ENCODE results near the gene OSBPL2.

OSBPL2 gene

DNA sequence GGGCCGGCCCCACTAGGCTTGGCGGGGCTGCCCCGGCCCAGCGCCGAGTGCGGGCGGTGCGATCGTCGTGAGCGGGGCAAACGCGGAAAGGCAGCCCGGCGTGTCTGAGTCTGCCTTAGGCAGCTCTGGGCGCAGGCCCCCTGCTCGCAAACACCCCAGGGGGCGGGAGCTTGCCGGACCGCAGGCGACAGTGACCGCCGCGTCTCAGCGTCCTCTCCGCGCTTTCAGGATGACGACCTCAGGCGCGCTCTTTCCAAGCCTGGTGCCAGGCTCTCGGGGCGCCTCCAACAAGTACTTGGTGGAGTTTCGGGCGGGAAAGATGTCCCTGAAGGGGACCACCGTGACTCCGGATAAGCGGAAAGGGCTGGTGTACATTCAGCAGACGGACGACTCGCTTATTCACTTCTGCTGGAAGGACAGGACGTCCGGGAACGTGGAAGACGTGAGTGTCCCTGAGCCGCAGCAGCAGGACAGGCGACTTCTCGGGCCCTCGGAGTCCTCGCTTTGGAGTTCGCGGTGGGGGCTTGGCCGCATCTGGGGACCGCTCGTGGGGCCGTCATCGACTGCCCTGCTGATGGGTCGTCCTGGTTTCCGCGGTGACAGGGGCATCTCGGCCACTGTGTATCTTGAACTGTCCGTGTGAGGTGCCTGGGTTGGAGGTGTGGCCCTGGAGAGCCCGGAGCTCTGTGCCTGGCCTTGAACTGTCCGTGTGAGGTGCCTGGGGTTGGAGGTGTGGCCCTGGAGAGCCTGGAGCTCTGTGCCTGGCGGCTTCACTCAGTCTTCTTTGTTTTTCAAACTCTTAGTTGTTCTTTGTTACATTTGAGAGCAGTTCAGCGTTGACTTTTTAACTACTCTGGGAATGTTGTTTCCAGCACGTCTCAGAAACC lies 65.3 kb downstream of the OSBPL2 start:
- DNase-seq = peak; percentile 30

GRCh38 chr20:62304331-62305148 lies 66.2 kb downstream of the OSBPL2 start:
- no peak for DNase-seq

DNA sequence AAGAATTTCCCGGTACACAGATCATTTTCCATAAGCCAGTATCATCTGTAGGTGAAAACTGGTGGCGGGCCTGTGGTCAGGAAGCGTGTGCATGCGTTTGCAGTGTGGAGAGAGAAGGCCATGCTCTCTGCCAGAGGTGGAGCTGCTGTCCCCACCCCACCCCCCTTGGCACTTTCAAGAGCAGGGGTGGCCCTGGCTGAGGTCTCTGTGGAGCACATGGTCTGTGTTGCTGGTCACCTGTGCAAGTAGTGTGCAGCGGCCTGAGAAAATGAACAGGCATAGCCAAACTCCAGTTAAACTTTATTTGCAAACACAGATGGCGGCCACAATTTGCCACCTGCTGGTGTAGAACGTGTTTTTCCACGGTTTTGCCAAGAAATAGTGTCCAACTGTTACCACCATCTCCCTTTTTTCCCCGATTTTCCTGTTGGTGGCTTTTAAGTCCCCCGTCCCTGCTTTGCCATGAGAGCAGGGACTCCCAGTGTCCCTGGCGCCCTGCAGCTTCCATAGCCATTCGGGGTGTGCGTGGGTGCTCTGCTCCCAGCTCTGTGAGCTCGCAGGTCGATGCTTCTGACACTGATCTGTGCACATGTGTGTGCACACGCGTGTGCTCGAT lies 66.9 kb downstream of the OSBPL2 start:
- no peak for DNase-seq

GRCh38 chr20:62305765-62306413 lies 67.6 kb downstream of the OSBPL2 start:
- no peak for DNase-seq

DNA sequence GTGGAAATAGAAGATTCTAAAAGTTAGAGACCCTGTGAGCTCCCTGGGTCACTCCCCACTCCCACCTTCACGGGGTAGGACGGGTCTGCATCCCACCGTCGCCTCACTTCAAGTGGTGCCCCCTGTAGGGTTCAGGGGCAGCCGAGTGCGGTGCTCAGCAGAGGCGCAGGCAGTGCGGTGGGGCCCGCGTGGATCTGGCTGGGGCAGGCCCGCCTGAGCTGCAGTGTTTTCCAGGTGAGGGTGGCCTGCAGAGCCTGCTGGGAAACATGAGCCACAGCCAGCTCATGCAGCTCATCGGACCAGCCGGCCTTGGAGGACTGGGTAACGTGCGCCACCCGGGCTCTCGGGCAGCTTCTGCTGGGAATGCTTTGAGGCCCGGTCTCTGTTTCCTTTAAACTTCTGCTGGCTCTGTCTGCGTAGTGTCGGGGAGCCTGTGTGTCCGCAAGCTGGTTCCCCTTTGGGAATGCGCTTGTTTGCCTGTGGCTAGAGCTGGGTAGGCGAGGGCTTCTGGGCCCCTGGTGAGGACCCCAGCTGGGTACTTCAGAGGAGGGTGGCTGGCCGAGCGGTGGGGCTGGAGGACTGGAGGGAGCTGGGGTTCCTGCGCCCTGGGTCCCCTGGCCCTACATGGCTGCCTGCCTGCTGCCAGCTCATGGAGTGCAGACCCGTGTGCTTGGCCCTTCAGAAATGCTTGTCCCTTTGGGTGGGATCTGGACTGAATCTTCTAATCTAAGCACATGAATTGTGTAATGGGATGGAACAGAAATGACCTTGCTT lies 68.3 kb downstream of the OSBPL2 start:
- no peak for DNase-seq

- no peak for DNase-seq
Measured at GRCh38 chr20:62307226-62308101, 69.1 kb downstream of the OSBPL2 start.

- DNase-seq = no peak
Measured at GRCh38 chr20:62308102-62308822, 69.9 kb downstream of the OSBPL2 start.

DNA sequence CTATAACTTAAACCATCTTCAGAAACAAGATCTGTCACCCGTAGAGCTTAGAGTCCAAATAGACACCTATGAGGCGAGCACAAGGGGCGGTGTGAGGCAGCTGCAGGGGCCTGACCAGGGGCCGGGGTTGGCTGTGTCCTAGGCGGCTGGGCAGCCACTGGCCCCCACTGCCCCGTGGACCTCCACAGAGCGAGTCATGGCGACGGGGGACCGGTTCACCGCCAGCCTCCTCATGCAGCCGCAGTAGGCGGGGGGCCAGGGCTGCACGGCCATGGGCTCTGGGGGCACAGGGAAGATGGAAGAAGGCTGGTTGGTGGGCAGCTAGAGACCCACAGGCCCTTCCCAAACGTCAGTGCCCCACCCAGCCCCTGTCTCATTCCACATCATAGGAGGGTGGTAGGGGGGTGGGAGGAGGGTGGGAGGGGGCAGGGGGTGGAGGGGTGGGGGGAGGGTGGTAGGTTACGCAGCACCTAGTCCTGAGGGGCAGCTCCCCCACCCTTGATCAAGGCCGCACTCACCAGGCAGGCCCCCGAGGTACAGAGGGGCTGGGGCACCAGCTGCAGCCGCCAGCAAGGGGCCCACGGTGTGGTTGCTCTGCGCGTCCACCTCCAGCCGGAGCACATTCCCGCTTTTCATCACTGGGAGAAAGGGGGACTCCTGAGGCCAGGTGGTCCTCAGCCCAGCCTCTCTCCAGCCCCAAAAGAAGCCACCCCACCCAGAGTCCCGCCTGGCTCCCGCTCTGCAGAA lies 71.0 kb downstream of the OSBPL2 start:
- no peak for DNase-seq

DNA sequence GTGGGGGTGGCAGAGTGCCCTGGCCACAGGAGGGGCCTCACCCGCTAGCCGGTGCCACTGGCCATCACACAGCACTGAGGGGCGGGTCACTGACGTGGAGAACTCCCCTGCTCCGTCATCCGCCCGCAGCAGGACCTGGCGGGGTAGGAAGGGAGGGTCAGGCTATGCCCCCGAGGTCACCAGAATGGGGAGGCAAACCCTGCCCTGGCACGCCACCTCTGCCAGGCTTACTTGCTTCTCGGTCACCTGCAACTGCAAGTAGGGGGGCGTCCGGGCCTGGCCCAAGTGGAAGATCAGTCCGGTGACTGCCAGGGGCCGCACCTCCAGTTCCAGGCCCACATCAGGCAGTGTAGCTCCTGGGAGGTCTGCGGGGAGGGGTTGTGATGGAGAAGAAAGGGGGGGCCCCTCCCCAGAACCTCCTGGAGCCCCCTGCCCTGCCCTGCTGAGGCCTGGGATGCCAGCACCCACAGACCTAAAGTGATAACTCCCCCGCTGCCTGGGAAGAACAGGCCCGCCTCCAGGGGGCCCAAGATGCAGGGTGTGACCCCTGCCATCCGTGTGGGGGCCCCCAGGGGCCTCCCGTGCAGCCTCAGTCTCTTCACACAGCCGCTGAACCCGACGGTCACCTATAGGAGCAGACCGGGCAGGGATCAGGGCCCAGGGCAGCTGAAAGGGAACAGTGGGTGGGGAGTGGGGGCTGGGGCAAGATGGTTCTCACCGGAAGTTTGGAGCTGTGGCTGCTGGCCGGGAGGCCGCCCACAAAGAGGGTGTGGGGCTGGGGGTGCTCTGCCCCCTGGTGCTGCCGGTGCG lies 71.8 kb downstream of the OSBPL2 start:
- DNase-seq = no peak

DNA sequence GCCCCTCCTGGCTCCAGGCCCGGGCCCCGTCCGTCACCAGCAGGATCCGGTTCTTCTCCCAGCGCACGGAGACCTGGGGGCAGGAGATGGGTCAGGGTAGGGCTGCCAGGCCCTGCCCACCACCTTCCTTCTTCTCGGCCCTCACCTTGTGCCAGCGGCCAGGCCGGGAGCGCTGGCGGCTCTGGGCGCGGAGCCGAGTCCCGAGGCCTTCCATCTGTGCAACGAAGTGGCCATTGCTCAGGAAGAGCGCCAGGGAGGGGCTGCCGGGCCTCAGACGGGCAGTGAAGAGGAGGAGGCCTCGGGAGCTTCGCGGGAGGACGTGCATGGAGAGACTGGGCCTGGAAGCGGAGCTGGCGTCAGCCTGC lies 72.4 kb downstream of the OSBPL2 start:
- DNase-seq = no peak

- no peak for DNase-seq
Measured at GRCh38 chr20:62311150-62311549, 72.8 kb downstream of the OSBPL2 start.

GRCh38 chr20:62311832-62312661 lies 73.7 kb downstream of the OSBPL2 start:
- no peak for DNase-seq

DNA sequence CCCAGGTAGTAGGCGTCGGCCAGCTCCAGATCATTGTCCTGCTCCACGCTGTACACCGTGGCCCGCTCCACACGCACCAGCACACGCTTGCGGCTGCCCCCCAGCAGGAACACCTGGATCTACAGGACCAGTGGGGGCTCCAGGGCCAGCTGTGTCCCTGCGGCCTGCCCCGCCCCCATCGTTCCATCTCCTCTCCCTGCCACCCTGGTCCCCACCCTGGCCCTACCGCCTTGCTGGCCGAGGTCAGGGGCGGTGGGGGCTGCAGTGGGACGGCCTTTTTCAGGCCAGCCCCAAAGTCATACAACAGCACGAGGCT lies 74.3 kb downstream of the OSBPL2 start:
- no peak for DNase-seq

DNA sequence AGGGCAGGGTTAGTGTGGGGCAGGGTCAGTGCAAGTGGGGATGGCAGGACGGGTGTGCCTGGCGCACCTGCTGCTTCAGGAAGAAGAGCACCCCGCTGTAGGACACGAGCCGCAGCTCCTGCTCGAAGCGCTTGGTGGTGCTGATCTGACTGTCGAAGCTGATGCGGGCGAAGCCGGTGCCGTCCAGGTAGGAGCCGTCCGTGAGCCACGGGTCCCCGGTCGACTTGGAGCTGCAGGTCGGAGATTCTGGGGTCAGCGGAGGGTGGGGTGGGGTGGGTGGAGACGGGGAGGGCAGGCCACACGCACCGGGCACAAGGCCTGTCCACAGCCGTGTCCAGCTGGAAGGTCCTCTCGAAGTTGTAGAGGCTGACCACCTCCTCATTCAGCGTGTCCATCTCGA lies 74.7 kb downstream of the OSBPL2 start:
- no peak for DNase-seq

- DNase-seq = no peak
Measured at GRCh38 chr20:62313460-62314338, 75.4 kb downstream of the OSBPL2 start.

- no peak for DNase-seq
Measured at GRCh38 chr20:62314339-62314638, 76.0 kb downstream of the OSBPL2 start.

DNA sequence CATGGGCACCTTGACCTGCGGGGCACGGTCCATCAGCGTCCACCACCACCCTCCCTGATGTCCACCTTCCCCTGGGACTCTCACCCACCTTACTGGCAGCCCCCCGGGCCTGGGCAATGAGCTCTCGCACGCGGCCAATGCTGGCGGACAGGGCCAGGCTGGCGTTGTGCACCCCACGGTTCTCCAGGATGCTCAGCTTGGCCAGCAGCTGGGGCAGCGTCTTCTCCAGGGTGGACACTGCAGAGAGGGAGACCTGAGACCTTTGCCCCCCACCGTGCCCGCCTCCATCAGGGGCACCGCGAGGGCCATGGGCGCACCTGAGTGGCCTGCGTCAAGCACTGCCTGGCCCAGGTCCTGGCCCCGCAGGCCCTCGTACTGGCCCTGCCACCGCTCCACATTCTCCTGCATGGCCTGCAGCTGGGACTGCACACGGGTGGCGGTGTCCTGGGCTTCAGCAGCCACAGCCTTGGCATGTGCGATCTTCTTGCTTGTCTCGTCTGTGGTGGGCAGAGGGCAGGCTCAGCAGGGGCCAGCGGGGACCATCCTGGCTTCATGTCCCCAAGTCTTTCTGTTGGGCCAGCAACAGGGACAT lies 76.5 kb downstream of the OSBPL2 start:
- no peak for DNase-seq

Measured in NCI-H69 (cell line).